Uterine smooth muscle cell (primary cell): ENCODE data around the gene FBXO33. TPM values are rescaled to one million over a fixed set of nuclear protein-coding genes. Genes with fewer than 3 reads are reported as not detected.

Experiments used
- total RNA-seq: library from RNA; depleted of rRNA; stranded (reverse); fragments of >200 nt; gene quantifications from 2 replicates; pipeline ENCODE4 v1.2.3, GENCODE V29; 2014

Gene FBXO33
- total RNA-seq, result 18.2 and 22.7 TPM in 2 replicates

DNA sequence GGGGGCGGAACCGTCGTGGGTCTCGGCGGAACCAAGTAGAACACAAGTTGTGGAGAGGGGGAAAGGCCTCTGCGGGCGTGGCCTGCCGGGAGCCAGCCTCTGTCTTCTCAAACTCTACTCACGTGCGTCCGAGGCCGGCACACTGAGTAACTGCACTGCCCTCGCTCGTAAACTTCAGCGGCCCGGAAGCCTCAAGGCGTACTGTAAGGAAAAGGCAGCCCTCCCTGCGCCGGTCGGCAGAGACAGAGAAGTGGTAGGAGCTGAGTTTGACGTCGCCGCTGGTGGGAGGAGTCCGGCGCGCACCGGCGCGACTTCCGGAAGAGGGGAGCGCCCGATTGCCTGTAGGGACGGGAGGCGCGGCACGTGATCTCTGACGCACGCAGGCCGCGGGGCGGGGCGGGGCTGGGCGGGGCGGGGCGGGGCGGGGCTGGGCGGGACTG lies at the start of gene FBXO33:
FBXO33 (minus strand) TSS at position 255 of the 440 bp plus-strand sequence. CDS start 271 bp downstream, outside the sequence.

Other genes with a start within 250 kb of the FBXO33 start
- gene MIA2, start 198.5 kb downstream of the FBXO33 start, total RNA-seq, result 16.2 and 26.7 TPM in 2 replicates